VCaP (cell line): Measurements from ENCODE around the gene SUMO3.
A peak's percentile ranks its signal among the peaks of the same experiment; 100 is the strongest.

ENCODE experiments used
- H3K27ac ChIP-seq: fragments of 450-650 bp; 2 replicates; pipeline ENCODE4 v1.5.1; 2017
- TF ChIP-seq, protein P1 (sequence below): fragments of 450-650 bp; conservative IDR thresholded peaks from 2 replicates; pipeline ENCODE4 v1.5.1; 2017; ENCODE audit warnings: mild to moderate bottlenecking, moderate library complexity

SUMO3 gene

DNA sequence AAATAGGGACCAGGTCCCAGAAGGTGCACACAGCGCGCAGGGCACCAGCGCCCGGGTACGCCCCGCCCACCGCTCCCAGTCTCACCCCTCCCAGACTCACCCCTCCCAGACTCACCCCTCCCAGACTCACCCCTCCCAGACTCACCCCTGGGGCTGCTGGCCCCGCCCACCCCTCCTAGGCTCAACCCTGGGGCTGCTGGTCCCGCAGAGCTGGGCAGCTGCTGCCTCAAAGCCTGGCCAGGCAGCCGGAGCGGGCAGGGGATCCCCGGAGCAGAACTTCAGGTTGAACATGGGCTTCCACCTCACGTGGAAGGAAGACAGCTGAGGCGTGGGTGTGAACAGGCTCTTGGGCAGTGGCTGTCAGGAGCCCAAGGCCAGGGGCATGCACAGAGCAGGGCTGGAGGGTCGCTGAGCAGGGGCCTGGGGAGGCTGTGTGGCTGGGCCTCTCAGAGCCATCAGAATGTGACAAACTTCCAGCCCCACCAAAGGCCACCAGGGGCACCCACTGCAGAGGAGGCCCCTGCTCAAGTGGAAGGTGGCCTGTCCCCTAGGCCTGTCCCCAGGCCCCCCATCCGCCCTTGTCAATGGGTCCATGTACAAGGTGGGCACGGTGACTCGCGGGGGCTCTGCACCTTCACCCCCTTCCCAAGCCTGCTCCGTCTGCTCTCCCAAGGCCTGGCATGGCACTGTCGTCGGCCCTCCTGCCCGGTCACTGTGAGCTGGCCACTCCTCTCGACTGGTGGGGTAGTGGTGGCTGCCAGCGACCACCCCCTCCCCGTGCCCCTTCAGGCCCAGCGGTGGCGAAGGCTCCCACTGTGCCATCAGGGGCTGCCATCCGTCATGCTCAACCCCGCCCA, 20.4 kb upstream of the SUMO3 start:
- no peak overlapping the region for H3K27ac ChIP-seq
- TF ChIP-seq, protein P1, sequence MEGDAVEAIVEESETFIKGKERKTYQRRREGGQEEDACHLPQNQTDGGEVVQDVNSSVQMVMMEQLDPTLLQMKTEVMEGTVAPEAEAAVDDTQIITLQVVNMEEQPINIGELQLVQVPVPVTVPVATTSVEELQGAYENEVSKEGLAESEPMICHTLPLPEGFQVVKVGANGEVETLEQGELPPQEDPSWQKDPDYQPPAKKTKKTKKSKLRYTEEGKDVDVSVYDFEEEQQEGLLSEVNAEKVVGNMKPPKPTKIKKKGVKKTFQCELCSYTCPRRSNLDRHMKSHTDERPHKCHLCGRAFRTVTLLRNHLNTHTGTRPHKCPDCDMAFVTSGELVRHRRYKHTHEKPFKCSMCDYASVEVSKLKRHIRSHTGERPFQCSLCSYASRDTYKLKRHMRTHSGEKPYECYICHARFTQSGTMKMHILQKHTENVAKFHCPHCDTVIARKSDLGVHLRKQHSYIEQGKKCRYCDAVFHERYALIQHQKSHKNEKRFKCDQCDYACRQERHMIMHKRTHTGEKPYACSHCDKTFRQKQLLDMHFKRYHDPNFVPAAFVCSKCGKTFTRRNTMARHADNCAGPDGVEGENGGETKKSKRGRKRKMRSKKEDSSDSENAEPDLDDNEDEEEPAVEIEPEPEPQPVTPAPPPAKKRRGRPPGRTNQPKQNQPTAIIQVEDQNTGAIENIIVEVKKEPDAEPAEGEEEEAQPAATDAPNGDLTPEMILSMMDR = no peak

DNA sequence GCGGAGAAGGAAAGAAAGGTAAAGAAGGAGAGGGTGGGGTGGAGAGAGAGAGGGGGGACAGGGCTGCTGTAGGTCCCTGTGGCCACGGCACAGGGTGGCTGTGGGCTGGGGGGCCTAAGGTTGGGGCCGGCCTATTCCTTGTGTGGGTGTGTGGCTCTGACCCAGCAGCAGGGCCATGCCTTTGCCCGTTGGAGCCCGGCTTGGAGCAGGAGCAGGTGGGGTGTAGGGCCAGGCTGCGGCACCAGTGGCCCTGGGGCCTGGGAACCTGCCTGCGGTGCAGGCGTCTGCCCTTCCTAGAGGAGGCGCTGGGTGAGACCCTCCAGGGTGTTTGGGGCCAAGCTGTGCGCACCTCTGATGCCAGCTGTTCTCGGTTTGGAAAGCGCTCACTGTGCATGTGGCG, 19.7 kb upstream of the SUMO3 start:
- peak overlapping the region; percentile 72 for H3K27ac ChIP-seq
- TF ChIP-seq, protein P1 = no peak

DNA sequence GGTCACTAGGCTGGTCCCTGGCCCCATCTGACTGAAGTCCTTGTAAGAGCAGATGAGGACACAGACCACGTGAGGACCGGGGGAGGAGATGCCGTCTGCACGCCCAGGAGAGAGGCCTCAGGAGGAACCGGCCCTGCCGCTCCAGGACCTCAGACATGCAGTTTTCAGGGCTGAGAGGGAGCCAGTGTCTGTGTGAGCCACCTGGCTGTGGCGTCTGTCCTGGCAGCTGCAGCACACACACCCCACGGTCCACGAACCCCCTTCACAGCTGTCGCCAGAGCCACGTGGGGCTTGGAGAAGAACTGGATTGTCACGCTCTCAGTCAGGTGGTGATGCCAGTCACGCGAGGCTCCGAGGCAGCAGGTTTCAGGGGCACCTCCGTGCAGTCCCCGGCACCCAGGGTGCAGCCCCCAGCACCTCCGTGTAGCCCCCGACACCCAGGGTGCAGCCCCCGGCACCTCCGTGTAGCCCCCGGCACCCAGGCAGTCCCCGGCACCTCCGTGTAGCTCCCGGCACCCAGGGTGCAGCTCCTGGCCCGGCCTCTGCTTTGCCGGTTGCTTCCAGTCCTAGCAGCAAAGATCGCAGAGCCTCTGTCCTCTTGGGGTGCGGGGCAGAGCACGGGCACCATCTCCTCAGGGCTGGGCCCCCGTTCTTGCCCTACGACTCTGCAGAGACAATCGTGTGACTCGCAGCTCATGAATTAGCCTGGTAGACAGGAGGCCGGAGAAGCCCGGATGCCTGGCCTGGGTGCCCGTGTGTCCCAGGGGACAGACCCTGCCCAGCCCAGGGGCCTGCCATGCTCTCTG, 19.0 kb upstream of the SUMO3 start:
- TF ChIP-seq, protein P1 = peak; percentile 51
- peak overlapping the region; percentile 72 for H3K27ac ChIP-seq

DNA sequence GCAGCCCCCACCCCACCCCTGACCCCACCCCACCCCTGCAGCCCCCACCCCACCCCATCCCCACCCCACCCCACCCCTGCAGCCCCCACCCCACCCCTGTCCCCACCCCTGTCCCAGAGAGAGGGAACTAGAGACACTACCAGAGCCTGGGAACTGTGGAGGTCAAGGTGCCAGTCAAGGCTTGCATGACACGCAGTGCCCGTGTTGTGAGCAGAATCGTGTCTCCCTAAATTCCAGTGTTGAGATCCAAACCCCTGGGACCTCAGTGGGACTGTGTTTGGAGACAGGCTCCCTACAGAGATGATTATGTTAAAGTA, 18.4 kb upstream of the SUMO3 start:
- H3K27ac ChIP-seq = peak overlapping the region; percentile 72
- TF ChIP-seq, protein P1 = no peak

DNA sequence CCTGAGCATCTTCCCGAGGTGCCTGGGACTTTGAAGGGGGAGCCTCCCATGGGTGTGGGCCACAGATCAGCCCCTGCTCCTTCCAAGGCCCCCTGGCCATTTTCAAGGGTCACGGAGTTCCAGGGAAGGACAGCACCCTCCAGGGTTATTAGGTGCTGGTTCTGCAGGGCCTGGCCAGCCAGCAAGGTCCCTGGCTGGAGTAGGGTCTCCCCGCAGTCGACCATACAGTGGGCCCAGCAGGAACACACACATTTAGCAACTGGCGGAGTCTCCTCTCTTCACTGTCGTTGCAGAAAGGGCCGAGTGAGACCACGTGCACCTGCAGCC, 17.7 kb upstream of the SUMO3 start:
- TF ChIP-seq, protein P1 = no peak

DNA sequence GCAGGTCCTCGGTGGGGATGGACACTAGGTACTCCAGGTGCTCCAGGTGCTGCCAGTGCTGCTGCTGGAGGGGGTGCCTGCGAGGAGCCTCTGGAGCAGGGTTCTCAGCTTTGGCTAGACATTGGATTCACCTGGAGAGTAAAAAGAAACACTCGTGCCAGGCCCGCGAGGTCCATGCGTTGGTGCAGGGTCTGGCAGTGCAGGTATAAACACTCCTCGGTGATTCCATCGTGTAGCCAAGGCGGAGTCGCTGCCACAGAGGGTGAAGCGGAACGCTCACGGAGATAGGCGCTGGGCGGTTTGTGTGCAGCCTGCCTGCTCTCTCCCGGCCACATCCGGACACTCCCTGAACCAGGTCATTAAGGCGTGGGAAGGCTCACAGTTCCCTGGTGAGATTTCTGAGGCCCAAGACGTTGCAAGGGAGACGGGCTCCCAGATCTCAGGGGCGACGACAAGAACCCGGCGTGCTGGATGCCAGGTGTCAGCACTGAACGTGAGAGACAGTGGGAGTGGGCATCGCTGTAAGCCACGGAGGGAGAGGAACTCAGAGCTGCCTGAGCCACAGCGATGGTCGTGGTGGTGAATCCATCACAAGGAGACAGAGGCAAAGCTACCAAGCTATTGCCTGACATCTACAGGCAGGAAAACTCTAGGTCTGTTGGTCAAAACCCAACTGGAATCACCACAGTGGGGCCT, 17.2 kb upstream of the SUMO3 start:
- no peak overlapping the region for H3K27ac ChIP-seq
- TF ChIP-seq, protein P1 = no peak

More for the DNA sequence above, 17.7 kb upstream of the SUMO3 start:
- no peak overlapping the region for H3K27ac ChIP-seq

DNA sequence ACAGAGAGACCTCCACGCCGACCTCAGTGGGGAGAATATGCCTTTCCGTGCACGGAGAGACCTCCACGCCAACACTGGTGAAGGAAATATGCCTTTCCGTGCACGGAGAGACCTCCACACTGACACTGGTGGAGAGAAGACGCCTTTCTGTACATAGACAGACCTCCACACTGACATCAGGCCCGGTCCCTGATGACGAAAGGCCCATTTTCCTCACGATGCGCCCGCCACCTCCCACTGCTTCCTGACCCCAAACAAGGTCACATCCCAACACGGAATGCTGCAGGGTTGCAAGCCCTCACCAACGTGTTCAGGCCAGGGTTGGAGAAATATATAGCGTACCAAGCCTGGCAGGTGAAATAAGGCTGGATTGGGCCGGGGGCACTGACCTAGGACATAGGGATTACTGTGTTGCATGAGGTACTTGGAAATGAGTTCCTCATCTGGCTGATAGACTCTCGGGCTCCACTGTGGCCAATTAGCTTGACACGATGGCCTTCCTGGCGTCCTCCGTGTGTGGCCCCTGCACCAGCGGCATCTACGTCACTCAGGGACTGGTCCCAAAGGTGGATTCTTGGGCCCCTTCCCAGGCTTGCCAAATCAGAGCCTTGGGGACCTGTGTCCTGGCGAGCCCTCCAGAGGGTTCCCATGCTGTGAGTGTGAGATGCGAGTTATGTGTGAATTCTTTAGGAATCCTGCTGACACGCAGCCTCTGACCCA, 16.5 kb upstream of the SUMO3 start:
- TF ChIP-seq, protein P1 = no peak

More for the DNA sequence above, 16.5 kb upstream of the SUMO3 start:
- no peak overlapping the region for H3K27ac ChIP-seq
